ENCODE data around the gene CCSAP.

CCSAP gene

GRCh38 chr1:229286099-229286766 lies 56.6 kb downstream of the CCSAP start:
- TF ChIP-seq OSR1 (CRISPR knock-in tag; IDR thresholded peaks at IDR 0.05) (no peak), ZFP3 (CRISPR knock-in tag; IDR thresholded peaks at IDR 0.05) (no peak), PATZ1 (CRISPR knock-in tag; IDR thresholded peaks at IDR 0.05; ENCODE audit: borderline replicate concordance) (no peak), ESRRG (CRISPR knock-in tag; IDR thresholded peaks at IDR 0.05) (no peak)
- TF ChIP-seq, protein P1, sequence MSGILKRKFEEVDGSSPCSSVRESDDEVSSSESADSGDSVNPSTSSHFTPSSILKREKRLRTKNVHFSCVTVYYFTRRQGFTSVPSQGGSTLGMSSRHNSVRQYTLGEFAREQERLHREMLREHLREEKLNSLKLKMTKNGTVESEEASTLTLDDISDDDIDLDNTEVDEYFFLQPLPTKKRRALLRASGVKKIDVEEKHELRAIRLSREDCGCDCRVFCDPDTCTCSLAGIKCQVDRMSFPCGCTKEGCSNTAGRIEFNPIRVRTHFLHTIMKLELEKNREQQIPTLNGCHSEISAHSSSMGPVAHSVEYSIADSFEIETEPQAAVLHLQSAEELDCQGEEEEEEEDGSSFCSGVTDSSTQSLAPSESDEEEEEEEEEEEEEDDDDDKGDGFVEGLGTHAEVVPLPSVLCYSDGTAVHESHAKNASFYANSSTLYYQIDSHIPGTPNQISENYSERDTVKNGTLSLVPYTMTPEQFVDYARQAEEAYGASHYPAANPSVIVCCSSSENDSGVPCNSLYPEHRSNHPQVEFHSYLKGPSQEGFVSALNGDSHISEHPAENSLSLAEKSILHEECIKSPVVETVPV (CRISPR knock-in tag; IDR thresholded peaks at IDR 0.05): no peak
- no peak for ATAC-seq

DNA sequence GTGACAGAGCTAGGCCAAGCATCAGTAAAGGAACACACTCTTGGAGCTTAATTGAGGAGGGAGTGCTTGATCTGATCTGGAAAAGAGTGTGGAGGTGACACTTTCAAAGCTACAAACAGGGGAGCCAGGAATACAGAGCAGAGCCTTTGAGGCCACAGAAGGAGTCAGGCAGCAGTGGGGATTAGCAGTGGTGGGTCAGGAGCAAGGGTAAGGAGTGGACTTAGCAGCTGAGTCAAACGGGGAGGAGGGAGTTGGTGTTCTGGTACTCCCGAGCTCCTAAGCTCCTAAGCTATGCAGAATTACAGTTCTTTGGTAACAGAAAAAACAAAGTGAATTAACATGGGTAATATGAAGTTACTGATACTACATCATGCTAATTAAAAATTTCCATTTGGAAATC lies 57.4 kb downstream of the CCSAP start:
- no peak for ATAC-seq
- no peak for TF ChIP-seq TOX (CRISPR knock-in tag; IDR thresholded peaks at IDR 0.05; ENCODE audit: borderline replicate concordance)
- TF ChIP-seq ZNF70 (CRISPR knock-in tag; IDR thresholded peaks at IDR 0.05): no peak
- TF ChIP-seq ESRRG (CRISPR knock-in tag; IDR thresholded peaks at IDR 0.05): no peak
- TF ChIP-seq, protein P2, sequence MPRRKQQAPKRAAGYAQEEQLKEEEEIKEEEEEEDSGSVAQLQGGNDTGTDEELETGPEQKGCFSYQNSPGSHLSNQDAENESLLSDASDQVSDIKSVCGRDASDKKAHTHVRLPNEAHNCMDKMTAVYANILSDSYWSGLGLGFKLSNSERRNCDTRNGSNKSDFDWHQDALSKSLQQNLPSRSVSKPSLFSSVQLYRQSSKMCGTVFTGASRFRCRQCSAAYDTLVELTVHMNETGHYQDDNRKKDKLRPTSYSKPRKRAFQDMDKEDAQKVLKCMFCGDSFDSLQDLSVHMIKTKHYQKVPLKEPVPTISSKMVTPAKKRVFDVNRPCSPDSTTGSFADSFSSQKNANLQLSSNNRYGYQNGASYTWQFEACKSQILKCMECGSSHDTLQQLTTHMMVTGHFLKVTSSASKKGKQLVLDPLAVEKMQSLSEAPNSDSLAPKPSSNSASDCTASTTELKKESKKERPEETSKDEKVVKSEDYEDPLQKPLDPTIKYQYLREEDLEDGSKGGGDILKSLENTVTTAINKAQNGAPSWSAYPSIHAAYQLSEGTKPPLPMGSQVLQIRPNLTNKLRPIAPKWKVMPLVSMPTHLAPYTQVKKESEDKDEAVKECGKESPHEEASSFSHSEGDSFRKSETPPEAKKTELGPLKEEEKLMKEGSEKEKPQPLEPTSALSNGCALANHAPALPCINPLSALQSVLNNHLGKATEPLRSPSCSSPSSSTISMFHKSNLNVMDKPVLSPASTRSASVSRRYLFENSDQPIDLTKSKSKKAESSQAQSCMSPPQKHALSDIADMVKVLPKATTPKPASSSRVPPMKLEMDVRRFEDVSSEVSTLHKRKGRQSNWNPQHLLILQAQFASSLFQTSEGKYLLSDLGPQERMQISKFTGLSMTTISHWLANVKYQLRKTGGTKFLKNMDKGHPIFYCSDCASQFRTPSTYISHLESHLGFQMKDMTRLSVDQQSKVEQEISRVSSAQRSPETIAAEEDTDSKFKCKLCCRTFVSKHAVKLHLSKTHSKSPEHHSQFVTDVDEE (CRISPR knock-in tag; IDR thresholded peaks at IDR 0.05): no peak
- TF ChIP-seq ARNTL (CRISPR knock-in tag; IDR thresholded peaks at IDR 0.05; ENCODE audit: borderline replicate concordance, low read depth): no peak
- no peak for TF ChIP-seq ZC3H10 (CRISPR knock-in tag; IDR thresholded peaks at IDR 0.05)
- no peak for TF ChIP-seq BACH2 (CRISPR knock-in tag; IDR thresholded peaks at IDR 0.05; ENCODE audit: borderline replicate concordance)
- TF ChIP-seq SNAI2 (CRISPR knock-in tag; IDR thresholded peaks at IDR 0.05): no peak
- TF ChIP-seq RARB (CRISPR knock-in tag; IDR thresholded peaks at IDR 0.05): no peak
- no peak for TF ChIP-seq CREB5 (CRISPR knock-in tag; IDR thresholded peaks at IDR 0.05; ENCODE audit: low read depth)
- TF ChIP-seq, protein P1 (CRISPR knock-in tag; IDR thresholded peaks at IDR 0.05): no peak
- no peak for TF ChIP-seq TCF4 (CRISPR knock-in tag; IDR thresholded peaks at IDR 0.05; ENCODE audit: borderline replicate concordance)
- no peak for TF ChIP-seq ZFP30 (CRISPR knock-in tag; IDR thresholded peaks at IDR 0.05)

GRCh38 chr1:229284887-229285286 lies 58.0 kb downstream of the CCSAP start:
- ATAC-seq: no peak
- TF ChIP-seq TOX (CRISPR knock-in tag; IDR thresholded peaks at IDR 0.05; ENCODE audit: borderline replicate concordance): no peak
- TF ChIP-seq GLIS3 (CRISPR knock-in tag; IDR thresholded peaks at IDR 0.05): no peak
- TF ChIP-seq BACH2 (CRISPR knock-in tag; IDR thresholded peaks at IDR 0.05; ENCODE audit: borderline replicate concordance): no peak
- TF ChIP-seq, protein P3, sequence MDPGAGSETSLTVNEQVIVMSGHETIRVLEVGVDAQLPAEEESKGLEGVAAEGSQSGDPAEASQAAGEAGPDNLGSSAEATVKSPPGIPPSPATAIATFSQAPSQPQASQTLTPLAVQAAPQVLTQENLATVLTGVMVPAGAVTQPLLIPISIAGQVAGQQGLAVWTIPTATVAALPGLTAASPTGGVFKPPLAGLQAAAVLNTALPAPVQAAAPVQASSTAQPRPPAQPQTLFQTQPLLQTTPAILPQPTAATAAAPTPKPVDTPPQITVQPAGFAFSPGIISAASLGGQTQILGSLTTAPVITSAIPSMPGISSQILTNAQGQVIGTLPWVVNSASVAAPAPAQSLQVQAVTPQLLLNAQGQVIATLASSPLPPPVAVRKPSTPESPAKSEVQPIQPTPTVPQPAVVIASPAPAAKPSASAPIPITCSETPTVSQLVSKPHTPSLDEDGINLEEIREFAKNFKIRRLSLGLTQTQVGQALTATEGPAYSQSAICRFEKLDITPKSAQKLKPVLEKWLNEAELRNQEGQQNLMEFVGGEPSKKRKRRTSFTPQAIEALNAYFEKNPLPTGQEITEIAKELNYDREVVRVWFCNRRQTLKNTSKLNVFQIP (CRISPR knock-in tag; IDR thresholded peaks at IDR 0.05; ENCODE audit: borderline replicate concordance, low read depth): no peak
- TF ChIP-seq CREB5 (CRISPR knock-in tag; IDR thresholded peaks at IDR 0.05; ENCODE audit: low read depth): no peak
- no peak for TF ChIP-seq TCF4 (CRISPR knock-in tag; IDR thresholded peaks at IDR 0.05; ENCODE audit: borderline replicate concordance)
- TF ChIP-seq RARB (CRISPR knock-in tag; IDR thresholded peaks at IDR 0.05): no peak
- no peak for TF ChIP-seq ISL1 (CRISPR knock-in tag; IDR thresholded peaks at IDR 0.05)
- no peak for TF ChIP-seq ZFP3 (CRISPR knock-in tag; IDR thresholded peaks at IDR 0.05)
- no peak for TF ChIP-seq ZNF70 (CRISPR knock-in tag; IDR thresholded peaks at IDR 0.05)

All from SK-N-SH treated with all-trans-retinoic acid at 6 μM for 48 hours (cell line).